ENCODE data around the gene AHCYL2.

The AHCYL2 gene

GRCh38 chr7:129224251-129225205, at the start of gene AHCYL2:
AHCYL2 (plus strand) TSS chr7:129225030.
- TF ChIP-seq CTCF (IDR thresholded peaks at IDR 0.05; ENCODE audit: insufficient read depth, low read depth, low read length, missing control alignments) = no peak
- DNase-seq (ENCODE audit: low read depth) = peak; percentile 99
- peak within 1 kb of the TSS; percentile 87 for H3K4me3 ChIP-seq (ENCODE audit: low read depth, low read length)

- DNase-seq (ENCODE audit: low read depth) = no peak
- H3K4me3 ChIP-seq (ENCODE audit: low read depth, low read length) = no peak overlapping the region
- no peak for TF ChIP-seq CTCF (IDR thresholded peaks at IDR 0.05; ENCODE audit: insufficient read depth, low read depth, low read length, missing control alignments)
These were observed 47.7 kb upstream of the AHCYL2 start for GRCh38 chr7:129176916-129177710.

DNA sequence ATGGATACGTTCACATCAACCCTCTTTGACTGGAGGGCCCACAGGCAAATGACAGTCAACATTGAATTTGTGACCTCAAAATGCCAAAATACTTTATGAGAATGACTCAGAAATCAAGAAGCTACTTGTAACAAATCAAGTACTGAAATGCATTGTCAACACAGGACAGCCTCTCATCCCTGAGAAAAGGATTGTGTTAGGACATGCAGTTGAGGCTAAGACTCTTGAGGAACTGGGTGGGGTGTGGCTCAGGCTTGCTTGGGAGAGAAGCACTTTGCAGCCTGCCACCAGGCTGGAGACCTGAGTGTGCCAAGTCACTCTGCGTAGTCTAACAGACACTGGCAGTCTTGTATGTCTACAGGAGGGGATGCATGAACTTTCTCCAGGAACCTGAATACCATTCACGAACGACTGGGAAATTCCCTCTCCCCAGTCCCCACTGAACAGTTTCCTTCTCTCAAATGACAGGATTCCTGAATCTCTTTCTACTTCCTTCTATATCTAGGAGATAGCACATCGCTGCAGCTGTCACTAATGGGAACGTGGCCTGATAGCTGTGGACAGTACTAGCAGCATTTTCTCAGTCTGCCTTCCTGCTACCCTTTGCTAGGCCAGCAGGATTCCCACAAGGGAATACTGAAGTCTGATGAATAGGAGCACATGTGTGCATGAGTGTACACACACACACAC, 39.7 kb upstream of the AHCYL2 start:
- no peak for DNase-seq (ENCODE audit: low read depth)
- no peak overlapping the region for H3K4me3 ChIP-seq (ENCODE audit: low read depth, low read length)
- TF ChIP-seq CTCF (IDR thresholded peaks at IDR 0.05; ENCODE audit: insufficient read depth, low read depth, low read length, missing control alignments) = no peak

- DNase-seq (ENCODE audit: low read depth) = no peak
- TF ChIP-seq CTCF (IDR thresholded peaks at IDR 0.05; ENCODE audit: insufficient read depth, low read depth, low read length, missing control alignments) = no peak
- no peak overlapping the region for H3K4me3 ChIP-seq (ENCODE audit: low read depth, low read length)
These were observed 38.0 kb upstream of the AHCYL2 start for GRCh38 chr7:129186749-129187260.

GRCh38 chr7:129187681-129188371, 37.0 kb upstream of the AHCYL2 start:
- no peak for TF ChIP-seq CTCF (IDR thresholded peaks at IDR 0.05; ENCODE audit: insufficient read depth, low read depth, low read length, missing control alignments)
- H3K4me3 ChIP-seq (ENCODE audit: low read depth, low read length) = no peak overlapping the region
- no peak for DNase-seq (ENCODE audit: low read depth)

GRCh38 chr7:129188372-129188891, 36.4 kb upstream of the AHCYL2 start, which contains the start of gene SMO:
SMO (plus strand) TSS chr7:129188633; CDS start chr7:129189152, 519 bp downstream.
- H3K4me3 ChIP-seq (ENCODE audit: low read depth, low read length) = peak within 1 kb of the TSS; percentile 57
- no peak for DNase-seq (ENCODE audit: low read depth)
- no peak for TF ChIP-seq CTCF (IDR thresholded peaks at IDR 0.05; ENCODE audit: insufficient read depth, low read depth, low read length, missing control alignments)

All from GM12865 (cell line).